Measurements from ENCODE around the gene COPS7B. TPM values are rescaled to one million over a fixed set of nuclear protein-coding genes. Genes with fewer than 3 reads are reported as not detected.

COPS7B gene
- total and polyA plus RNA-seq, 4 donors: 8.7 to 13.5 (median 10.3) TPM

DNA sequence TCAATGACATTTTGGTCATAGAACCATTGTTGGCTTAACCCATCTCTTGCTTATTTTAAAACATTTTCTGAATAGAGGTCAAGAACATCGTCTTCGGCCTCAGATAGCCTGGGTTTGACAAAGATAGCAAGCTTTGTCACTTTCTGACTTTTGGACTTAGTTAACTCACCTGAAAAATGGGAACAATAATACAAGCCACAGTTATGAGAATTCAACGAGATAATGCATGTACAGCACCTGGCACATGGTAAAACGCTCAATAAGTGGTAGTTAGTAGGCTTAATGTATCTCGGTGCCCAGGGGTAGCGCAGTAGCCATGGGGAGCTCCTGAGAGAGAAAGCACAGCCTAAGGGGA, 446 bp upstream of the COPS7B start:
- 48% methylated on average over 6 of the region's 6 CpGs for whole genome bisulfite sequencing
- peak overlapping the region in 2 of 3 donors; percentile 88 to 95 for H3K4me3 ChIP-seq (ENCODE audit: low read depth in 1 of 3, low read length in 3 of 3)

DNA sequence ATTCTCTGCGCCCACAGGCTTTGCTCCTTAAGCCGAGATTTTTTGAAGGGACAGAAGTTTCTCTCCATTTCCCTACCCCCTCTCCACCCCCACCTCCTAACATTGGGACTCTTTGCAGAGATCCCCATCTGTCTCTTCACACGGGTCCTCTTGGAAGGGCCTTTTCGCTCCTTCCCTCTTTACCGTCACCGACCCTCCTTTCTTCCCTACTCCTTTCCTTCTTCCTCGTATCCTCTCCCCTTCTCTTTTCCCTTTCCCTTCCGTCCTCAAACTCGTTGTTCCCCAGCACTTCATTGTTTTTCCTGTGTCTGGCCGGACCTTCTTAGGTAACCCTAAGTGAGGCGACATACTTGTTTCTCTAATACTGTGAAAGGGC, 660 bp downstream of the COPS7B start:
- WGBS: 16% methylated on average over 11 of the region's 11 CpGs
- no peak for TF ChIP-seq HNF4G (IDR thresholded peaks at IDR 0.05)
- TF ChIP-seq, protein P1, sequence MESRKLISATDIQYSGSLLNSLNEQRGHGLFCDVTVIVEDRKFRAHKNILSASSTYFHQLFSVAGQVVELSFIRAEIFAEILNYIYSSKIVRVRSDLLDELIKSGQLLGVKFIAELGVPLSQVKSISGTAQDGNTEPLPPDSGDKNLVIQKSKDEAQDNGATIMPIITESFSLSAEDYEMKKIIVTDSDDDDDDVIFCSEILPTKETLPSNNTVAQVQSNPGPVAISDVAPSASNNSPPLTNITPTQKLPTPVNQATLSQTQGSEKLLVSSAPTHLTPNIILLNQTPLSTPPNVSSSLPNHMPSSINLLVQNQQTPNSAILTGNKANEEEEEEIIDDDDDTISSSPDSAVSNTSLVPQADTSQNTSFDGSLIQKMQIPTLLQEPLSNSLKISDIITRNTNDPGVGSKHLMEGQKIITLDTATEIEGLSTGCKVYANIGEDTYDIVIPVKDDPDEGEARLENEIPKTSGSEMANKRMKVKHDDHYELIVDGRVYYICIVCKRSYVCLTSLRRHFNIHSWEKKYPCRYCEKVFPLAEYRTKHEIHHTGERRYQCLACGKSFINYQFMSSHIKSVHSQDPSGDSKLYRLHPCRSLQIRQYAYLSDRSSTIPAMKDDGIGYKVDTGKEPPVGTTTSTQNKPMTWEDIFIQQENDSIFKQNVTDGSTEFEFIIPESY (IDR thresholded peaks at IDR 0.05): no peak
- no peak for TF ChIP-seq JUND (IDR thresholded peaks at IDR 0.05)
- no peak for TF ChIP-seq RAD21 (IDR thresholded peaks at IDR 0.05)
- TF ChIP-seq NR2F2 (IDR thresholded peaks at IDR 0.05): no peak
- no peak for TF ChIP-seq FOXA1 (IDR thresholded peaks at IDR 0.05)
- TF ChIP-seq, protein P2, sequence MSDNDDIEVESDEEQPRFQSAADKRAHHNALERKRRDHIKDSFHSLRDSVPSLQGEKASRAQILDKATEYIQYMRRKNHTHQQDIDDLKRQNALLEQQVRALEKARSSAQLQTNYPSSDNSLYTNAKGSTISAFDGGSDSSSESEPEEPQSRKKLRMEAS (IDR thresholded peaks at IDR 0.05): no peak
- TF ChIP-seq TAF1 (conservative IDR thresholded peaks at IDR 0.05): no peak
- no peak for TF ChIP-seq EGR1 (IDR thresholded peaks at IDR 0.05; ENCODE audit: low read depth in 2 of 2)
- TF ChIP-seq YY1 (IDR thresholded peaks at IDR 0.05): no peak
- TF ChIP-seq REST (IDR thresholded peaks at IDR 0.05): no peak
- TF ChIP-seq, protein P3, sequence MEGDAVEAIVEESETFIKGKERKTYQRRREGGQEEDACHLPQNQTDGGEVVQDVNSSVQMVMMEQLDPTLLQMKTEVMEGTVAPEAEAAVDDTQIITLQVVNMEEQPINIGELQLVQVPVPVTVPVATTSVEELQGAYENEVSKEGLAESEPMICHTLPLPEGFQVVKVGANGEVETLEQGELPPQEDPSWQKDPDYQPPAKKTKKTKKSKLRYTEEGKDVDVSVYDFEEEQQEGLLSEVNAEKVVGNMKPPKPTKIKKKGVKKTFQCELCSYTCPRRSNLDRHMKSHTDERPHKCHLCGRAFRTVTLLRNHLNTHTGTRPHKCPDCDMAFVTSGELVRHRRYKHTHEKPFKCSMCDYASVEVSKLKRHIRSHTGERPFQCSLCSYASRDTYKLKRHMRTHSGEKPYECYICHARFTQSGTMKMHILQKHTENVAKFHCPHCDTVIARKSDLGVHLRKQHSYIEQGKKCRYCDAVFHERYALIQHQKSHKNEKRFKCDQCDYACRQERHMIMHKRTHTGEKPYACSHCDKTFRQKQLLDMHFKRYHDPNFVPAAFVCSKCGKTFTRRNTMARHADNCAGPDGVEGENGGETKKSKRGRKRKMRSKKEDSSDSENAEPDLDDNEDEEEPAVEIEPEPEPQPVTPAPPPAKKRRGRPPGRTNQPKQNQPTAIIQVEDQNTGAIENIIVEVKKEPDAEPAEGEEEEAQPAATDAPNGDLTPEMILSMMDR (IDR thresholded peaks at IDR 0.05; ENCODE audit: low read depth, low read length, missing input control): no peak

More for the DNA sequence above, 446 bp upstream of the COPS7B start:
- no peaks in the 10 kb centered on the region for H3K9me3 ChIP-seq (ENCODE audit: control insufficient read depth in 4 of 4, low read length in 3 of 4)
- no peak for DNase-seq (ENCODE audit: low spot score)
- peaks cover 0 to 8% (median 5%) of the 10 kb centered on the region in 4 donors for H3K36me3 ChIP-seq (ENCODE audit: control insufficient read depth in 4 of 4, insufficient read depth in 3 of 4, low read depth in 1 of 4, low read length in 3 of 4)
- H3K4me1 ChIP-seq (ENCODE audit: control insufficient read depth in 4 of 4, insufficient read depth in 4 of 4, low read length in 3 of 4): peaks cover 0 to 62% (median 47%) of the 10 kb centered on the region in 4 donors
- peak overlapping the region in 1 of 2 donors; percentile 4 for H3K27ac ChIP-seq (ENCODE audit: low read depth in 1 of 2, low read length in 2 of 2)
- H3K9ac ChIP-seq (ENCODE audit: low read depth in 1 of 2, low read length in 2 of 2): no peak overlapping the region
- no peaks in the 10 kb centered on the region for H3K27me3 ChIP-seq (ENCODE audit: control insufficient read depth in 4 of 4, insufficient read depth in 4 of 4, low read length in 3 of 4)
- TF ChIP-seq NR2F2 (IDR thresholded peaks at IDR 0.05): no peak
- TF ChIP-seq, protein P2 (IDR thresholded peaks at IDR 0.05): no peak
- TF ChIP-seq HNF4G (IDR thresholded peaks at IDR 0.05): no peak
- no peak for TF ChIP-seq SP1 (IDR thresholded peaks at IDR 0.05)
- no peak for TF ChIP-seq ATF3 (IDR thresholded peaks at IDR 0.05)
- no peak for TF ChIP-seq JUND (IDR thresholded peaks at IDR 0.05)
- TF ChIP-seq FOXA2 (IDR thresholded peaks at IDR 0.05): no peak
- TF ChIP-seq EGR1 (IDR thresholded peaks at IDR 0.05; ENCODE audit: low read depth in 2 of 2): no peak
- no peak for TF ChIP-seq HNF4A (conservative IDR thresholded peaks at IDR 0.05)
- TF ChIP-seq REST (IDR thresholded peaks at IDR 0.05): no peak
- TF ChIP-seq YY1 (IDR thresholded peaks at IDR 0.05): no peak
- TF ChIP-seq FOXA1 (IDR thresholded peaks at IDR 0.05): no peak

More for the DNA sequence above, 660 bp downstream of the COPS7B start:
- Histone ChIP-seq H3K36me3 (ENCODE audit: control insufficient read depth in 4 of 4, insufficient read depth in 3 of 4, low read depth in 1 of 4, low read length in 3 of 4) (peaks cover 0 to 15% (median 5%) of the 10 kb centered on the region in 4 donors), H3K27me3 (ENCODE audit: control insufficient read depth in 4 of 4, insufficient read depth in 4 of 4, low read length in 3 of 4) (no peaks in the 10 kb centered on the region), H3K4me1 (ENCODE audit: control insufficient read depth in 4 of 4, insufficient read depth in 4 of 4, low read length in 3 of 4) (peaks cover 0 to 70% (median 54%) of the 10 kb centered on the region in 4 donors), H3K4me3 (ENCODE audit: low read depth in 1 of 3, low read length in 3 of 3) (peak overlapping the region; percentile 88 to 95 (median 92)), H3K27ac (ENCODE audit: low read depth in 1 of 2, low read length in 2 of 2) (no peak overlapping the region), H3K9ac (ENCODE audit: low read depth in 1 of 2, low read length in 2 of 2) (peak overlapping the region in 1 of 2 donors; percentile 62), H3K9me3 (ENCODE audit: control insufficient read depth in 4 of 4, low read length in 3 of 4) (no peaks in the 10 kb centered on the region)
- no peak for DNase-seq (ENCODE audit: low spot score)
